Ovary (tissue), 9 donors: ENCODE measurements around the gene ANKH. TPM values are rescaled to one million over a fixed set of nuclear protein-coding genes. Genes with fewer than 3 reads are reported as not detected.

Source experiments
- DNase-seq, 5 donors: peaks; one replicate each; pipeline ENCODE4 v3.0.0-alpha.2; 2019 to 2020
- H3K27ac ChIP-seq, 2 donors: fragments of 200-600 bp; one replicate each; pipeline versions ENCODE4 v1.5.1 to v1.8.0; 2019 to 2022
- H3K27me3 ChIP-seq: fragments of 200-600 bp; one replicate; pipeline ENCODE4 v1.8.0; 2022
- H3K36me3 ChIP-seq: fragments of 200-600 bp; sonication (generic); one replicate; pipeline ENCODE4 v1.5.1; 2019
- H3K4me1 ChIP-seq: one replicate; pipeline ENCODE4 v1.8.1; 2013; ENCODE audit warnings: mild to moderate bottlenecking, moderate library complexity; ENCODE audit not compliant: insufficient read depth
- H3K4me3 ChIP-seq: fragments of 200-600 bp; sonication (generic); one replicate; pipeline ENCODE4 v1.5.1; 2017
- H3K9me3 ChIP-seq, 2 donors: fragments of 200-600 bp in 1 of 2; sonication (generic) in 1 of 2; one replicate each; pipeline versions ENCODE4 v1.5.1 to v1.8.1; 2013 to 2019; ENCODE audit warnings: mild to moderate bottlenecking in 1 of 2, moderate library complexity in 1 of 2
- CTCF ChIP-seq, 3 donors: fragments of 450-650 bp in 2 of 3; fragments of 200-600 bp in 1 of 3; IDR thresholded peaks; one replicate each; pipeline versions ENCODE4 v1.5.1 to v1.8.0; 2016 to 2022; ENCODE audit warnings: antibody characterized with exemption in 3 of 3, mild to moderate bottlenecking in 1 of 3
- EP300 ChIP-seq: sonication (generic); formaldehyde crosslinking; IDR thresholded peaks from one replicate; pipeline ENCODE4 v1.6.1; 2017; ENCODE audit warnings: antibody characterized with exemption
- POLR2A ChIP-seq: fragments of 450-650 bp; IDR thresholded peaks from one replicate; pipeline ENCODE4 v1.6.1; 2017; ENCODE audit warnings: antibody characterized with exemption, mild to moderate bottlenecking, moderate library complexity
- WGBS, 3 donors: extraction: QIAGEN DNeasy Blood & Tissue Kit in 1 of 3; methylation state at CpG; one replicate each; pipeline versions ENCODE4 v1.1.5 to v1.1.7; 2013 to 2017; 5-methylcytosine and 5-hydroxymethylcytosine counted together
- intact Hi-C, 4 donors: fragments of 100-400 bp; cut with DNase I; formaldehyde crosslinking; loops; one replicate each; pipeline versions ENCODE4 v1.11.0 to v1.15.1; 2022 to 2023
- polyA plus RNA-seq, 2 donors: library from polyadenylated mRNA; stranded (reverse); fragments of 200-250 nt in 1 of 2; fragments of 350-450 nt in 1 of 2; fragmentation: Illumina TruSeq in 1 of 2; extraction: RNeasy Lipid Tissue Mini Kit (QIAGEN cat#74804) in 1 of 2; gene quantifications; one replicate each; pipeline ENCODE4 v1.2.3, GENCODE V29; 2013 to 2014
- total RNA-seq, 7 donors: library from RNA; depleted of rRNA in 2 of 7; stranded (reverse); fragments of >200 nt in 2 of 7; fragmentation: NEBNext Ultra II Directional in 3 of 7; extraction: Animal tissue kit (Norgen Biotek cat#: 25700) in 3 of 7; gene quantifications; one replicate each; pipeline versions ENCODE4 v1.1.0 to v1.2.4, GENCODE V29; 2016 to 2023
- donor health status: DM: no; HTN: no; CAD: no; lungs with moderate emphysema.
- donor health status: DM: no; HTN: no; CAD: no.
- donor health status: Bipolar disorder and iron deficiency.
- donor health status: DM: yes; HTN: yes; CAD: no.
- donor health status: DM: no; HTN: no; CAD: no.
- donor health status: DM: yes; HTN: yes; CAD: no.

ANKH gene
- total and polyA plus RNA-seq, 9 donors: 17.2 to 80.7 (median 44.6) TPM

- no peaks in the 10 kb centered on the region for H3K4me1 ChIP-seq
- H3K4me3 ChIP-seq: no peak overlapping the region
- no peaks in the 10 kb centered on the region for H3K27me3 ChIP-seq
- TF ChIP-seq POLR2A: no peak
- no peak for TF ChIP-seq CTCF (IDR thresholded peaks at IDR 0.05)
- no peak for TF ChIP-seq EP300
- no peak for DNase-seq
- H3K9me3 ChIP-seq: no peaks in the 10 kb centered on the region
- no peak overlapping the region for H3K27ac ChIP-seq
- WGBS, 3 donors: 83 to 94% (median 91%) methylated on average over 6 of the region's 6 CpGs
- H3K36me3 ChIP-seq: no peaks in the 10 kb centered on the region
- intact Hi-C loops: no loop called here
Observed at GRCh38 chr5:14852779-14853178, 18.8 kb downstream of the ANKH start.

DNA sequence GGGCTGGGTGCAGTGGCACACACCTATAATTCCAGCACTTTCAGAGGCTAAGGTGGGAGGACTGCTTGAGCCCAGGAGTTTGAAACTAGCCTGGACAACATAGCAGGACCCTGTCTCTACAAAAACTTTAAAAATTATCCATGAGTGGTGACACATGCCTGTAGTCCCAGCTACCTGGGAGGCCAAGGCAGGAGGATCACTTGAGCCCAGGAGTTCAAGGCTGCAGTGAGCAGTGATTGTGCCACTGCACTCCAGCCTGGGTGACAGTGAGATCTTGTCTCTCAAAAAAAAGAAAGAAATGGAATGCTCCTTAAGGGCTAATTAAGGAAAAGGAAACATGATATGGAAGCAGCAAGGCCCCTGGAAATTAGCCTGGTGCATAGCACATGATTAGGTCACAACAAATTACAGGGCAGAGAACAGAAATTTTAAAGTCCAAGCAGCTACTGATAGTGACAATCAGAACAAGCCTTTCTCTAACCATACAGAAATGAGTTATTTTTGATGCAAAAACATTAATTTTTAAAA lies 19.5 kb downstream of the ANKH start:
- intact Hi-C loops: no loop called here
- H3K36me3 ChIP-seq: no peaks in the 10 kb centered on the region

GRCh38 chr5:14851597-14851996 lies 20.0 kb downstream of the ANKH start:
- no peak overlapping the region for H3K27ac ChIP-seq
- no peaks in the 10 kb centered on the region for H3K27me3 ChIP-seq
- intact Hi-C loops: no loop called here
- DNase-seq: no peak
- H3K9me3 ChIP-seq: no peaks in the 10 kb centered on the region
- no peak overlapping the region for H3K4me3 ChIP-seq
- H3K4me1 ChIP-seq: no peaks in the 10 kb centered on the region
- no peaks in the 10 kb centered on the region for H3K36me3 ChIP-seq
- TF ChIP-seq CTCF (IDR thresholded peaks at IDR 0.05) (no peak), POLR2A (no peak), EP300 (no peak)

More for the DNA sequence above, 19.5 kb downstream of the ANKH start:
- no peak for DNase-seq
- no peak overlapping the region for H3K4me3 ChIP-seq
- no peaks in the 10 kb centered on the region for H3K4me1 ChIP-seq
- no peak overlapping the region for H3K27ac ChIP-seq
- H3K27me3 ChIP-seq: no peaks in the 10 kb centered on the region
- no peaks in the 10 kb centered on the region for H3K9me3 ChIP-seq
- TF ChIP-seq CTCF (IDR thresholded peaks at IDR 0.05) (no peak), EP300 (no peak), POLR2A (no peak)

- no peak for DNase-seq
- no peak for TF ChIP-seq POLR2A
- TF ChIP-seq EP300: no peak
- TF ChIP-seq CTCF (IDR thresholded peaks at IDR 0.05): no peak
- 76 to 84% (median 76%) methylated on average over 5 of the region's 5 CpGs for WGBS, 3 donors
- Histone ChIP-seq H3K4me3 (no peak overlapping the region), H3K4me1 (no peaks in the 10 kb centered on the region), H3K36me3 (no peaks in the 10 kb centered on the region), H3K27ac (no peak overlapping the region), H3K9me3 (no peaks in the 10 kb centered on the region), H3K27me3 (no peaks in the 10 kb centered on the region)
- intact Hi-C loops: no loop called here
Observed at GRCh38 chr5:14851050-14851419, 20.5 kb downstream of the ANKH start.
